ENCODE data around the gene SNRNP40.

The SNRNP40 gene

DNA sequence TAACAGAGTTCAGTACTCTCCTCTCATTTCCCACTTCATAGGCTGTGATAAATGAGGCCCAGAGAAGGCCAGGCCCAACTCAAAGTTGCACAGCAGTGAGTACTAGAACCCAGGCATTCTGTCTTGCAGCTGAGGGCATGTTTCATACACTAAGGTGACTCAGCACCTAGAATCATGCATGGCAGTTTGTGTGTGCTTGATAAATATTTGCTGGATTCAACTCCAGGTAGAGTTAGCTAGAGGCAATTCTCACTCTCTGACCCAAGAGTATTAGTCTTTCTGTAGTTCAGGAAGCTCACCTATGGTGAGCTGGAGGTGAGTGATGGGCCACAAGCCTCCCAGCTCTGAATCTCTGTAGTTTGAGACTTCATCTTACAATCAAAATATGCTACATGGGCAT, 67.6 kb downstream of the SNRNP40 start:
- FAIRE-seq: no peak

DNA sequence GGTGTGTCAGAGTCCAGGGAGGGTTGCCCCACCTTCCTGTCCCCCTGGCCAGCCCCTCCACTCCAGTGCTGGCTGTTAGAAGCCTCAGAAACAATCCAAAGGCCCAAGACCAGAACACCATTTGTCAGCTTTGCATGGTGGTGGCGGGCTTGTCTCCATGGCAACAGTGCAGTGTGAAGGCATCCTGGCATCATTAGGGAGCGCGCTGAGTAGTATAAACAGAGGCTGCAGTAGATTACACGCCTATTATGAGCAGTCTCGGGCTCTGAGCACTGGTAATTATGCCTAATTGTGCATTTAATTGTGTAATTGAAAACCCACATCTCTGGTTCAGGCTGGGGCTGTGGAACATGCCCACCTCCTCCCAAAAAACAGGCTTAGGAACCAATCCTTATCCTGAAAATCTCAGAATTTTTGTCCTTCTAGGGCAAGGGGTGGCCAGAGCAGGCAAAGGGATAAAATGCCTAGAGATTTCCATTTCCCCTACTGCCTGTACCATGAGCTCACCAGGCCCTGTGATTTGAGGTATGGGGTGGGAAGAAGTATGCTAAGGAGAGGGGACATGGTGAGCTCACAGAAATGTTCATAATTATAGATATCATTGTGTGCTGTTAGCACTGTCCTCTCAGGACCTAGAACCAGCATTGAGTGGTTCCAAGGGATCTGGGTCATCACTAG, 68.6 kb downstream of the SNRNP40 start:
- FAIRE-seq: no peak

DNA sequence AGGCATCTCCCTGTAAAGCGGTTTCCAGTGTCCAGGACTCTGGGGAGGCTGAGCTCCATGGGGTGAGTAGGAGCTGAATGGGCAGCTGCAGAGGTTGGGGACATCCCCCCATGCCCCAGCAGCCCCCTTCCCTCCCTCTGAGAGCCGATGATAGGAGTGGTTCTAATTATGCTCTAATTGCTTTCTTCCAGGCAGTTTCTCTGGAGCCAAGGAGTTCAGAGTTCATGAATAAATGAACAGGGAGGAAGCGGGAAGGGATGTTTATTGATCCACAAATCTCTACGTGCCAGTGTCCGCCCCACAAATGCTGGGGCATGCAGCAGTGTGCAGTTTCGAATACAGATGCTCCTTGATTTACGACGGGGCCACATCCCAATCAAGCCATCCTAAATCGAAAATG, 72.5 kb downstream of the SNRNP40 start:
- FAIRE-seq: no peak

- no peak for FAIRE-seq
These were observed 74.4 kb downstream of the SNRNP40 start for GRCh38 chr1:31222176-31222575.

DNA sequence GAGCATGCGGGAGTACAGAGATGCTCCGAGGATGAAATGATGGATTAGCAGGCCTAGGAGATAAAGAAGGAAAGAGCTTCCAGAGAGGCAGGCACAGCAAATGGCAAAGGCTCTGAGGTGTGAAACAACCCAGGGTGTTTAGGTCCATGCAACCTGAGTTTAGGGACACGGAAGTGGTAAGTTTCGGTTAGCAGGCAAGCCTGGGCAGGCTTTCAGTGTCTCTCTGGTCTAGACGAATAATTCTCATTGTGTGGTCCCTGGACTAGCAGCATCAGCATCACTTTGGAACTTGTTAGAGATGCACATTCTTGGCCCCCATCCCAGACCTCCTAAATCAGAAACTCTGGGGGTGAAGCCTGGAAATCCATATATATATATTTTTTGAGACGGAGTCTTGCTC, 75.5 kb downstream of the SNRNP40 start:
- no peak for FAIRE-seq

GRCh38 chr1:31219489-31219888, 77.1 kb downstream of the SNRNP40 start:
- FAIRE-seq: no peak

- no peak for FAIRE-seq
These were observed 77.9 kb downstream of the SNRNP40 start for GRCh38 chr1:31218705-31219104.

GRCh38 chr1:31216016-31216415, 80.6 kb downstream of the SNRNP40 start:
- no peak for FAIRE-seq

GRCh38 chr1:31215065-31215570, 81.5 kb downstream of the SNRNP40 start:
- no peak for FAIRE-seq

DNA sequence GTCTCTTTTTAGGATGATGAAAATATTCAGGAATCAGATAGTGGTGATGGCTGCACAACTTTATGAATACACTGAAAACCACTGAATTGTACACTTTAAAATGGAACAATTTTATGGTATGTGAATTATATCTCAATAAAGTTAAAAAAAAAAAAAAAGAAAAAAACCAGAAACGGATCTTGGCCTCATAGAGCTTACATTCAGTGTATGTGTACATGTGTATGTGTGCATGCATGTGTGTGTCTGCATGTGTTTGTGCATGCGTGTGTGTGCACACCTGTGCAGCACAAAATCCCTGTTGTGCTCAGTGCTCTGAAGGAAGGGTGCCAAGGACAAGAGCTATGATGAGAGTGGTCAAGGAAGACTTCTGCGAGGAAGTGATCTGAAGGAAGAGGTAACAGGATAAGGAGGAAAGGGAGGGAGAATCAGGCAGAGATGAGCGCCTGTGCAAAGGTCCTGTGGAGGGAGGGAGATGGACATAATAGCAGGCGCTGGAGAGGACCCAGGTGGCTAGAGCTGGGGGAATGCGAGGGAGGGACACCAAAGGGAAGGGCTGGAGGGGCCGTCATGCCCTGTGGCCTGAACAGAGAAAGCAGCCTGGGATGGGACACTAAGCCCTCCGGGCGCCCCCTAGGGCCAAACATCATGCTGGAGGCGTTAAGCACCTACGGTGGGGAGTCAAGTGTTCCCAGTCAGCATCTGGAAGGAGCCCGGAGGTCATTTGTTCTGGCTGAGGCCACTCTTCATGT, 82.1 kb downstream of the SNRNP40 start:
- no peak for FAIRE-seq

Data from islet of Langerhans (tissue), 1 donor.